Liver (tissue), 9 donors: Measurements from ENCODE around the gene PTPN22. TPM values are rescaled to one million over a fixed set of nuclear protein-coding genes. Genes with fewer than 3 reads are reported as not detected.

Source experiments
- DNase-seq: peaks from one replicate; pipeline ENCODE4 v3.0.0-alpha.2; 2017; ENCODE audit warnings: low spot score
- H3K27ac ChIP-seq, 2 donors: one replicate each; pipeline ENCODE4 v1.7.0; 2013; ENCODE audit warnings: inconsistent platforms in 2 of 2, low read length in 2 of 2, control low read depth in 1 of 2, low read depth in 1 of 2, mild to moderate bottlenecking in 1 of 2
- H3K27me3 ChIP-seq, 4 donors: one replicate each; pipeline versions ENCODE4 v1.6.1 to v1.7.0; 2013; ENCODE audit warnings: low read length in 3 of 4, inconsistent platforms in 1 of 4, mild to moderate bottlenecking in 1 of 4, moderate library complexity in 1 of 4; ENCODE audit not compliant: control insufficient read depth in 4 of 4, insufficient read depth in 4 of 4
- H3K36me3 ChIP-seq, 4 donors: one replicate each; pipeline versions ENCODE4 v1.6.1 to v1.7.0; 2013; ENCODE audit warnings: low read length in 3 of 4, mild to moderate bottlenecking in 3 of 4, low read depth in 1 of 4, moderate library complexity in 1 of 4; ENCODE audit not compliant: control insufficient read depth in 4 of 4, insufficient read depth in 3 of 4
- H3K4me1 ChIP-seq, 4 donors: one replicate each; pipeline versions ENCODE4 v1.6.1 to v1.7.0; 2013; ENCODE audit warnings: low read length in 3 of 4, mild to moderate bottlenecking in 3 of 4, moderate library complexity in 1 of 4; ENCODE audit not compliant: control insufficient read depth in 4 of 4, insufficient read depth in 4 of 4
- H3K4me3 ChIP-seq, 3 donors: one replicate each; pipeline versions ENCODE4 v1.6.1 to v1.7.0; 2013; ENCODE audit warnings: low read length in 3 of 3, control low read depth in 1 of 3, low read depth in 1 of 3, mild to moderate bottlenecking in 1 of 3
- H3K9ac ChIP-seq, 2 donors: one replicate each; pipeline ENCODE4 v1.7.0; 2013; ENCODE audit warnings: low read length in 2 of 2, mild to moderate bottlenecking in 2 of 2, moderate library complexity in 2 of 2, control low read depth in 1 of 2, low read depth in 1 of 2
- H3K9me3 ChIP-seq, 4 donors: one replicate each; pipeline versions ENCODE4 v1.6.1 to v1.7.0; 2013; ENCODE audit warnings: low read length in 3 of 4; ENCODE audit not compliant: control insufficient read depth in 4 of 4
- ATF3 ChIP-seq: IDR thresholded peaks from 2 replicates; pipeline ENCODE4 v1.6.1; 2016; ENCODE audit warnings: antibody characterized with exemption
- CTCF ChIP-seq: fragments of 150-350 bp; IDR thresholded peaks from 2 replicates; pipeline ENCODE4 v1.5.1; 2017; ENCODE audit warnings: improper control_type of control experiment, low read depth, low read length; ENCODE audit not compliant: missing input control
- FOXA1 ChIP-seq: IDR thresholded peaks from 2 replicates; pipeline ENCODE4 v1.6.1; 2016; ENCODE audit warnings: antibody characterized with exemption
- FOXA2 ChIP-seq: IDR thresholded peaks from 2 replicates; pipeline ENCODE4 v1.6.1; 2016; ENCODE audit warnings: antibody characterized with exemption
- GABPA ChIP-seq, 2 donors: IDR thresholded peaks in 1 of 2; conservative IDR thresholded peaks in 1 of 2; 2 replicates each; pipeline ENCODE4 v1.6.1; 2016; ENCODE audit warnings: antibody characterized with exemption in 2 of 2, mild to moderate bottlenecking in 1 of 2, moderate library complexity in 1 of 2
- HNF4G ChIP-seq: IDR thresholded peaks from 2 replicates; pipeline ENCODE4 v1.6.1; 2016; ENCODE audit warnings: antibody characterized with exemption
- JUND ChIP-seq, 2 donors: IDR thresholded peaks; 2 replicates each; pipeline ENCODE4 v1.6.1; 2016; ENCODE audit warnings: antibody characterized with exemption in 2 of 2
- NR2F2 ChIP-seq: IDR thresholded peaks from 2 replicates; pipeline ENCODE4 v1.6.1; 2016; ENCODE audit warnings: antibody characterized with exemption
- RAD21 ChIP-seq, 2 donors: IDR thresholded peaks; 2 replicates each; pipeline ENCODE4 v1.6.1; 2016; ENCODE audit warnings: antibody characterized with exemption in 2 of 2, mild to moderate bottlenecking in 2 of 2
- RXRA ChIP-seq, 2 donors: IDR thresholded peaks; 2 replicates each; pipeline ENCODE4 v1.6.1; 2017 to 2018; ENCODE audit warnings: antibody characterized with exemption in 2 of 2, mild to moderate bottlenecking in 1 of 2
- SP1 ChIP-seq: IDR thresholded peaks from 2 replicates; pipeline ENCODE4 v1.6.1; 2018; ENCODE audit warnings: antibody characterized with exemption, mild to moderate bottlenecking
- TAF1 ChIP-seq: conservative IDR thresholded peaks from 2 replicates; pipeline ENCODE4 v1.6.1; 2016; ENCODE audit warnings: antibody characterized with exemption, mild to moderate bottlenecking
- YY1 ChIP-seq: IDR thresholded peaks from 2 replicates; pipeline ENCODE4 v1.6.1; 2016; ENCODE audit warnings: antibody characterized with exemption, mild to moderate bottlenecking
- WGBS: extraction: QIAGEN DNeasy Blood & Tissue Kit; methylation state at CpG from one replicate; pipeline ENCODE4 v1.1.7; 2013; 5-methylcytosine and 5-hydroxymethylcytosine counted together
- polyA plus RNA-seq, 2 donors: library from polyadenylated mRNA; stranded (reverse) in 1 of 2; unstranded in 1 of 2; fragments of 200-250 nt in 1 of 2; fragments of >200 nt in 1 of 2; fragmentation: Nextera tagmentation in 1 of 2; extraction: Ambion mirVana in 1 of 2; gene quantifications; one replicate each; pipeline versions ENCODE4 v1.2.1 to v1.2.3, GENCODE V29; 2013 to 2015
- total RNA-seq, 2 donors: library from RNA; depleted of rRNA; stranded (reverse); fragments of >200 nt; gene quantifications; one replicate each; pipeline ENCODE4 v1.2.3, GENCODE V29; 2014
- TF ChIP-seq, protein P1 (sequence below): IDR thresholded peaks from 2 replicates; pipeline ENCODE4 v1.6.1; 2016; ENCODE audit warnings: antibody characterized with exemption
- TF ChIP-seq, protein P2 (sequence below): IDR thresholded peaks from 2 replicates; pipeline ENCODE4 v1.6.1; 2016; ENCODE audit warnings: antibody characterized with exemption
- donor health status: healthy.
- donor health status: healthy.
- donor health status: healthy.
- donor health status: healthy.
- donor health status: healthy.

Gene PTPN22
- total and polyA plus RNA-seq, 4 donors = 0.24 to 1.9 (median 1.0) TPM

DNA sequence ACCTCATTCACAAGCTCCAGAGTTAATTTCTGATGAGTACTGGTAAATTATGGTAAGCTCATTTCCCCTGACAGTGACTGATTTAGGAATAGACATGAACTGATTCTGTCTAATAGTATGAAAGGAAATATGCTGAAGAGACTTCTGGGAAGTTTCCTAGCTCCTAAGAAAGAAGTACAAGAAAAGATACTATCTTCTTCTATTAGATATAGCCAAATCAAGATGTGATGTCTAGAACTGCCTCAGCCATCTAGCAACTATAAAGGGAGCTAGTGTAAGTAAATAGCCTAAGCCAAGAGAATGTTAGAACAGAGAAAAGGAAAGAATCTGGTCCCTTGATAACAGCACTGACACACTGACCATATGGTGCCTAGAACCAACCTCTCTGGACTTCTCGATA is 101.5 kb downstream of the PTPN22 start:
- no peak overlapping the region for H3K27ac ChIP-seq
- TF ChIP-seq TAF1 = no peak
- TF ChIP-seq, protein P1, sequence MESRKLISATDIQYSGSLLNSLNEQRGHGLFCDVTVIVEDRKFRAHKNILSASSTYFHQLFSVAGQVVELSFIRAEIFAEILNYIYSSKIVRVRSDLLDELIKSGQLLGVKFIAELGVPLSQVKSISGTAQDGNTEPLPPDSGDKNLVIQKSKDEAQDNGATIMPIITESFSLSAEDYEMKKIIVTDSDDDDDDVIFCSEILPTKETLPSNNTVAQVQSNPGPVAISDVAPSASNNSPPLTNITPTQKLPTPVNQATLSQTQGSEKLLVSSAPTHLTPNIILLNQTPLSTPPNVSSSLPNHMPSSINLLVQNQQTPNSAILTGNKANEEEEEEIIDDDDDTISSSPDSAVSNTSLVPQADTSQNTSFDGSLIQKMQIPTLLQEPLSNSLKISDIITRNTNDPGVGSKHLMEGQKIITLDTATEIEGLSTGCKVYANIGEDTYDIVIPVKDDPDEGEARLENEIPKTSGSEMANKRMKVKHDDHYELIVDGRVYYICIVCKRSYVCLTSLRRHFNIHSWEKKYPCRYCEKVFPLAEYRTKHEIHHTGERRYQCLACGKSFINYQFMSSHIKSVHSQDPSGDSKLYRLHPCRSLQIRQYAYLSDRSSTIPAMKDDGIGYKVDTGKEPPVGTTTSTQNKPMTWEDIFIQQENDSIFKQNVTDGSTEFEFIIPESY = no peak
- no peak for DNase-seq
- H3K9ac ChIP-seq = no peak overlapping the region
- H3K36me3 ChIP-seq = peaks cover 0 to 22% (median 19%) of the 10 kb centered on the region in 4 donors
- H3K4me3 ChIP-seq = no peak overlapping the region
- H3K9me3 ChIP-seq = no peaks in the 10 kb centered on the region
- H3K27me3 ChIP-seq = no peaks in the 10 kb centered on the region
- peaks cover 0 to 1% (median 0%) of the 10 kb centered on the region in 4 donors for H3K4me1 ChIP-seq
- 83% methylated on average over 1 of the region's 1 CpG for WGBS

DNA sequence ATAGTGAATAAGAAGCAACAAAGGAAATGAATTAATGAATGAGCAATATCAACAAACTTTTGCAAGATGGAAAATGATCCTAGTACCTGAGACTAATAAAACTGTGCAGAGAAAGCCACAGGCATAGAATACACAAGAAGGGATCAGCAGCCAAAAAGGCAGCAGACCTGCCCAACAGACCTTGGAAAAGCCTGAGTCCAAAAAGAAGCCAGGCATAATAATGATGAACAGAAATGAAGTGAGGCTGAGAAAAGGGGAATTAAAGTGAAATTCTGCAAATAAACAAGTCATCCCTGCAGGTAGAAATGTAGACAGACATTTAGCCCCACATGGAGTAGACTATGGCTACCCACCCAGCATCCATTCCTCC is 101.9 kb downstream of the PTPN22 start:
- no peak overlapping the region for H3K4me3 ChIP-seq
- no peaks in the 10 kb centered on the region for H3K27me3 ChIP-seq
- H3K9ac ChIP-seq = no peak overlapping the region
- no peak for DNase-seq
- peaks cover 0 to 22% (median 19%) of the 10 kb centered on the region in 4 donors for H3K36me3 ChIP-seq
- TF ChIP-seq HNF4G (no peak), YY1 (no peak), CTCF (no peak), FOXA2 (no peak), JUND (IDR thresholded peaks at IDR 0.05) (no peak), FOXA1 (no peak), RXRA (IDR thresholded peaks at IDR 0.05) (no peak)
- TF ChIP-seq, protein P2, sequence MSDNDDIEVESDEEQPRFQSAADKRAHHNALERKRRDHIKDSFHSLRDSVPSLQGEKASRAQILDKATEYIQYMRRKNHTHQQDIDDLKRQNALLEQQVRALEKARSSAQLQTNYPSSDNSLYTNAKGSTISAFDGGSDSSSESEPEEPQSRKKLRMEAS = no peak
- no peak overlapping the region for H3K27ac ChIP-seq
- peaks cover 0 to 1% (median 0%) of the 10 kb centered on the region in 4 donors for H3K4me1 ChIP-seq
- no peaks in the 10 kb centered on the region for H3K9me3 ChIP-seq

DNA sequence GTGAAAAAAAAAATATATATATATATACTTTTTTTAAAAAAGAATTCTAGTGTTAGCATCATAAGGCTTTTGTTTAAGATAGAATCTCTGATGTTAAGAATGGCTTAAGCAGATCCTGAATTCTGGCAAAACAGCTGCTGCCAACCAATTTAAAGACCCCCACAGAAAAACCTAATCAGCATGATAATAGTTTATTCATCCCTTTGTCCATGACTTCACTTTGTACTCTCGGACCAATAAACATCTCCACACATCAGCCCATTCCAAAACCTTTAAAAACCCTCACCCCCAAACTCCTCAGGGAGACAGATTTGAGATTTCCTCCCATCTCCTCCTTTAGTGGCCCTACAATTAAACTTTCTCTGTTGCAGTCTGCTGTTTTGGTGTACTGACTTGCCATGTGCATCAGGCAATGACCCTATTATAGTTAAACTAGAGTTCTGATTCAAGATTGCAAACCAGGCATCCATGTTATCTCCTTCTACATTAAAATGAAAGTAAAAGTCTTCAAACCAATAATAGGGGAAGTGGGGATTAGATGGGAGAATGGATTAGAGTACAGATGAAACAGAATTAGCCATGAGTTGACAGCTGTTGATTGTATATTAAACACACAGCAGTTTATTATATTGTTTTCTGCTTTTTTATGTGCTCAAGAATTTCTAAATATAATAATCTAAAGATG is 102.5 kb downstream of the PTPN22 start:
- no peak overlapping the region for H3K27ac ChIP-seq
- no peak for DNase-seq
- H3K4me1 ChIP-seq = peaks cover 0 to 1% (median 0%) of the 10 kb centered on the region in 4 donors
- no peaks in the 10 kb centered on the region for H3K27me3 ChIP-seq
- no peaks in the 10 kb centered on the region for H3K9me3 ChIP-seq
- peaks cover 0 to 22% (median 19%) of the 10 kb centered on the region in 4 donors for H3K36me3 ChIP-seq
- TF ChIP-seq RXRA (IDR thresholded peaks at IDR 0.05) (no peak), RAD21 (IDR thresholded peaks at IDR 0.05) (no peak), FOXA2 (no peak), ATF3 (no peak), JUND (IDR thresholded peaks at IDR 0.05) (no peak), FOXA1 (no peak), SP1 (no peak), TAF1 (no peak), GABPA (IDR thresholded peaks at IDR 0.05 in 1 of 2, conservative IDR thresholded peaks at IDR 0.05 in 1 of 2) (no peak), CTCF (no peak), NR2F2 (no peak)
- TF ChIP-seq, protein P2 = no peak
- H3K9ac ChIP-seq = no peak overlapping the region
- no peak overlapping the region for H3K4me3 ChIP-seq
- WGBS = 99% methylated on average over 1 of the region's 1 CpG
